B cell (primary cell): ENCODE data around the gene KRT23. TPM values are rescaled to one million over a fixed set of nuclear protein-coding genes. Genes with fewer than 3 reads are reported as not detected.

Experiments used
- ATAC-seq: fragments of 200-7000 bp; cut with Tn5 transposase; one replicate; pipeline ENCODE4 v1.10.0; 2021; ENCODE audit warnings: low read depth, mild to moderate bottlenecking, moderate number of reproducible peaks, moderate library complexity
- CTCF ChIA-PET: fragments of 350-600 bp; sonication (Branson Sonifier 250); formaldehyde crosslinking; loops from one replicate; lab custom pipeline; 2021; ENCODE audit warnings: antibody characterized with exemption, inconsistent platforms; lab: Charles Lee
- POLR2A ChIA-PET: fragments of 350-600 bp; sonication (Branson Sonifier 250); formaldehyde crosslinking; loops from one replicate; lab custom pipeline; 2021; ENCODE audit warnings: antibody characterized with exemption; lab: Charles Lee
- DNase-seq: peaks from one replicate; pipeline ENCODE4 v3.0.0; 2013
- H2AFZ ChIP-seq: 2 replicates; pipeline ENCODE4 v1.6.1; 2012; ENCODE audit warnings: mild to moderate bottlenecking, low read depth, low read length; ENCODE audit not compliant: insufficient read depth, poor library complexity, severe bottlenecking
- H3K27ac ChIP-seq, 2 donors: 1 replicate in 1 of 2; 2 replicates in 1 of 2; pipeline ENCODE4 v1.5.1; 2012 to 2013; ENCODE audit warnings: low read length in 2 of 2, mild to moderate bottlenecking in 2 of 2, moderate library complexity in 1 of 2
- H3K27me3 ChIP-seq, 4 experiments: fragments of 200-600 bp in 1 of 4; sonication (generic) in 1 of 4; replicated peaks in 1 of 4; 1 replicate in 2 of 4; 2 replicates in 2 of 4; pipeline versions ENCODE4 v1.6.1 to v1.7.0; 2013 to 2016; ENCODE audit warnings: low read length in 3 of 4, mild to moderate bottlenecking in 2 of 4, mixed read lengths in 1 of 4, moderate library complexity in 1 of 4; ENCODE audit not compliant: insufficient read depth in 4 of 4, control insufficient read depth in 3 of 4; ENCODE audit errors: control extremely low read depth in 1 of 4
- H3K36me3 ChIP-seq, 2 experiments: replicated peaks in 1 of 2; 1 replicate in 1 of 2; 2 replicates in 1 of 2; pipeline versions ENCODE4 v1.6.1 to v1.7.1; 2013; ENCODE audit warnings: low read length in 1 of 2; ENCODE audit not compliant: insufficient read depth in 2 of 2, control insufficient read depth in 1 of 2; ENCODE audit errors: control extremely low read depth in 1 of 2, extremely low read depth in 1 of 2
- H3K4me1 ChIP-seq, 2 donors: fragments of 200-600 bp in 1 of 2; sonication (generic) in 1 of 2; 1 replicate in 1 of 2; 2 replicates in 1 of 2; pipeline versions ENCODE4 v1.5.1 to v1.6.1; 2013 to 2017; ENCODE audit warnings: low read length in 2 of 2; ENCODE audit not compliant: control insufficient read depth in 2 of 2, insufficient read depth in 2 of 2
- H3K4me2 ChIP-seq: replicated peaks from 2 replicates; pipeline ENCODE3; 2012; ENCODE audit warnings: mild to moderate bottlenecking, low read depth, low read length; ENCODE audit not compliant: poor library complexity, severe bottlenecking
- H3K4me3 ChIP-seq, 5 experiments: fragments of 200-600 bp in 1 of 5; sonication (generic) in 1 of 5; 1 replicate in 3 of 5; 2 replicates in 2 of 5; pipeline versions ENCODE4 v1.5.1 to v1.7.0; 2011 to 2016; ENCODE audit warnings: low read length in 4 of 5, mild to moderate bottlenecking in 4 of 5, low read depth in 2 of 5, control low read depth in 1 of 5, moderate library complexity in 1 of 5; ENCODE audit not compliant: insufficient read depth in 1 of 5; ENCODE audit errors: control extremely low read depth in 1 of 5, extremely low read depth in 1 of 5
- H3K79me2 ChIP-seq: fragments of 200-600 bp; sonication (generic); one replicate; pipeline ENCODE4 v1.6.0; 2016; ENCODE audit warnings: low read length; ENCODE audit not compliant: control insufficient read depth, insufficient read depth
- H3K9ac ChIP-seq: fragments of 200-600 bp; sonication (generic); 2 replicates; pipeline ENCODE4 v1.6.1; 2017; ENCODE audit warnings: mild to moderate bottlenecking, low read length, moderate library complexity
- H3K9me3 ChIP-seq, 3 donors: one replicate each; pipeline versions ENCODE4 v1.6.1 to v1.7.1; 2013; ENCODE audit warnings: low read length in 2 of 3; ENCODE audit not compliant: control insufficient read depth in 2 of 3, insufficient read depth in 1 of 3; ENCODE audit errors: control extremely low read depth in 1 of 3
- H4K20me1 ChIP-seq: 2 replicates; pipeline ENCODE4 v1.6.0; 2012; ENCODE audit warnings: mild to moderate bottlenecking, low read length; ENCODE audit not compliant: insufficient read depth, control insufficient read depth, poor library complexity, severe bottlenecking
- H3K27ac Mint-ChIP-seq: one replicate; pipeline ENCODE4 v1.8.0; 2021; ENCODE audit warnings: mixed read lengths
- H3K27me3 Mint-ChIP-seq: one replicate; pipeline ENCODE4 v1.8.0; 2021; ENCODE audit warnings: mixed read lengths
- H3K4me1 Mint-ChIP-seq: one replicate; pipeline ENCODE4 v1.8.0; 2021; ENCODE audit warnings: mixed read lengths
- H3K4me3 Mint-ChIP-seq: one replicate; pipeline ENCODE4 v1.8.0; 2021; ENCODE audit warnings: mixed read lengths
- H3K9me3 Mint-ChIP-seq: one replicate; pipeline ENCODE4 v1.8.0; 2022; ENCODE audit warnings: mixed read lengths; ENCODE audit not compliant: insufficient read depth
- CTCF ChIP-seq: fragments of 200-600 bp; IDR thresholded peaks from one replicate; pipeline ENCODE4 v1.8.0; 2022; ENCODE audit warnings: antibody characterized with exemption, mild to moderate bottlenecking
- EZH2 ChIP-seq: IDR thresholded peaks from 2 replicates; pipeline ENCODE4 v1.6.1; 2012; ENCODE audit warnings: borderline replicate concordance, low read depth, mild to moderate bottlenecking, moderate library complexity, low read length; ENCODE audit not compliant: insufficient read depth, poor library complexity, severe bottlenecking
- WGBS: methylation state at CpG from one replicate; pipeline ENCODE4 v1.1.5; 2013; ENCODE audit warnings: missing lambda C conversion rate; ENCODE audit not compliant: insufficient coverage; 5-methylcytosine and 5-hydroxymethylcytosine counted together
- intact Hi-C: fragments of 100-400 bp; cut with micrococcal nuclease; formaldehyde crosslinking; loops from one replicate; pipeline ENCODE4 v1.10.0; 2022
- polyA plus RNA-seq: library from polyadenylated mRNA; depleted of rRNA; stranded (reverse); fragments of >200 nt; gene quantifications from 2 replicates; pipeline ENCODE4 v1.2.3, GENCODE V29; 2012
- total RNA-seq, 2 donors: library from RNA; stranded (reverse); fragments of 120-200 nt in 1 of 2; gene quantifications; 1 replicate in 1 of 2; 2 replicates in 1 of 2; pipeline versions ENCODE4 v1.2.3 to v1.2.4, GENCODE V29; 2013 to 2022

Gene KRT23
- total and polyA plus RNA-seq, 2 donors (not counting 1 experiment from before 2014, with no cell fraction given) = 0.06 TPM; not detected in 1

DNA sequence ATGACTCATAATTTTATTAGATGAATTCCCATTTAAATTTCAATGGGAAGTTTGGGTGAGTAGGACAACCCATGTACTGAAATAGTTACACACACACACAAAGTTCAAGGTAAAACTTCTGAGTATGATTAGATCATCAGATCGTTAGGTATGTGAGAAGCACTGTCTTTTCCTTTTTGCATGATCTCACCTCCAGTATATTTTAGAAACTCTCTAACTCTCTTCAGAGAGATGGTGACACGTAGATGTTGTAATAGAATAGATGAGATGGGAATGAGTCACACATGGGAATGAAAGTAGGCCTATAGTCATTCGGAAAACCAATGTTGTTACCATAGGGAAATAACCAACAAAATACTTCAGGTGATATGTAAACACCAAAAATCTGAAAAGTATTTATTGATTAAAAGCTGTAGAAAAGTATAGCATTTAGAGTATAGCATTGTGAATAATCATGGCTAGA, 22.2 kb downstream of the KRT23 start:
- no peak overlapping the region for H3K4me3 ChIP-seq
- H3K9me3 ChIP-seq = no peaks in the 10 kb centered on the region
- Mint-ChIP-seq H3K9me3 (no peaks in the 10 kb centered on the region), H3K4me1 (peaks cover 3% of the 10 kb centered on the region), H3K27ac (no peak overlapping the region), H3K27me3 (peaks cover 15% of the 10 kb centered on the region), H3K4me3 (no peak overlapping the region)
- no CpG with 5 or more reads among the region's 3 CpGs for whole genome bisulfite sequencing
- no peaks in the 10 kb centered on the region for H3K27me3 ChIP-seq
- ChIA-PET CTCF (no interaction called here), POLR2A (no interaction called here)
- no peaks in the 10 kb centered on the region for H3K4me1 ChIP-seq
- H4K20me1 ChIP-seq = no peaks in the 10 kb centered on the region
- no peaks in the 10 kb centered on the region for H3K79me2 ChIP-seq
- TF ChIP-seq CTCF (no peak), EZH2 (no peak)
- intact Hi-C loops = no loop called here
- H3K27ac ChIP-seq = no peak overlapping the region
- ATAC-seq = no peak
- no peak overlapping the region for H3K9ac ChIP-seq
- no peak overlapping the region for H3K4me2 ChIP-seq
- DNase-seq = no peak
- no peak overlapping the region for H2AFZ ChIP-seq
- no peaks in the 10 kb centered on the region for H3K36me3 ChIP-seq

GRCh38 chr17:40914075-40914855, 23.2 kb downstream of the KRT23 start:
- H3K9me3 Mint-ChIP-seq = no peaks in the 10 kb centered on the region
- Histone ChIP-seq H3K36me3 (no peaks in the 10 kb centered on the region), H3K4me3 (no peak overlapping the region), H2AFZ (no peak overlapping the region), H4K20me1 (no peaks in the 10 kb centered on the region), H3K27ac (no peak overlapping the region), H3K9me3 (no peaks in the 10 kb centered on the region), H3K9ac (no peak overlapping the region), H3K4me2 (no peak overlapping the region), H3K79me2 (no peaks in the 10 kb centered on the region), H3K4me1 (no peaks in the 10 kb centered on the region), H3K27me3 (no peaks in the 10 kb centered on the region)
- DNase-seq (no peak), ATAC-seq (no peak)
- WGBS = 100% methylated on average over 1 of the region's 3 CpGs
- intact Hi-C loops = no loop called here
- H3K4me3 Mint-ChIP-seq = no peak overlapping the region
- peaks cover 3% of the 10 kb centered on the region for H3K4me1 Mint-ChIP-seq
- no peak overlapping the region for H3K27ac Mint-ChIP-seq
- TF ChIP-seq EZH2 (no peak), CTCF (no peak)
- H3K27me3 Mint-ChIP-seq = peaks cover 17% of the 10 kb centered on the region
- POLR2A ChIA-PET = no interaction called here
- CTCF ChIA-PET = interaction anchor here (0.5 to 6.6 kb wide), 3 partner anchors 407 to 635 kb away, joined by 3 to 44 read pairs (median 3); no protein-coding TSS in a partner anchor
